Loucy (cell line): ENCODE measurements around the gene MAPK14.

Experiments
- EZH2phosphoT487 ChIP-seq: fragments of 200-600 bp; IDR thresholded peaks from 2 replicates; pipeline ENCODE4 v1.6.1; 2018; ENCODE audit warnings: antibody characterized with exemption, mild to moderate bottlenecking, moderate library complexity, borderline replicate concordance
- TF ChIP-seq, protein P1 (sequence below): fragments of 200-600 bp; sonication (generic); conservative IDR thresholded peaks from 2 replicates; pipeline ENCODE4 v1.5.1; 2014; ENCODE audit warnings: mild to moderate bottlenecking, antibody characterized with exemption, low read length

DNA sequence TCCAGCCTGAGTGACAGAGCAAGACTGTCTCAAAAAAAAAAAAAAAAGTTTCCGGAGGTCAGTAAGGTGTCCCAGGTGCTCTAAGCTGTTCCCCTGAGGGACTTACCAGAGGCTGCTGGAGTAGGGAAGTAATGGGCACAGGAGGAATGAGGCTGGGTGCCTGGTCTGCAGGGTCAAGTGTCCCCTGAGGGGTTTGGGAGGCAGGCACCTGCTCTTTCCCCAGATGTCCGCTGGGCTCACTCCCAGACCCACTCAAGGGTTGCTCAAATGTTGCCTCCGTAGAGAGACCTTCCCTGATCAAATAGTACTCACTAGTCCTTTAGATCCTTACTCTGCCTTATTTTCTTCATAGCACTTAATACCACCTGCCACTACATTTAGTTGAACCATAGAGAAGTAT lies 97.3 kb downstream of the MAPK14 start:
- TF ChIP-seq EZH2phosphoT487 = no peak
- TF ChIP-seq, protein P1, sequence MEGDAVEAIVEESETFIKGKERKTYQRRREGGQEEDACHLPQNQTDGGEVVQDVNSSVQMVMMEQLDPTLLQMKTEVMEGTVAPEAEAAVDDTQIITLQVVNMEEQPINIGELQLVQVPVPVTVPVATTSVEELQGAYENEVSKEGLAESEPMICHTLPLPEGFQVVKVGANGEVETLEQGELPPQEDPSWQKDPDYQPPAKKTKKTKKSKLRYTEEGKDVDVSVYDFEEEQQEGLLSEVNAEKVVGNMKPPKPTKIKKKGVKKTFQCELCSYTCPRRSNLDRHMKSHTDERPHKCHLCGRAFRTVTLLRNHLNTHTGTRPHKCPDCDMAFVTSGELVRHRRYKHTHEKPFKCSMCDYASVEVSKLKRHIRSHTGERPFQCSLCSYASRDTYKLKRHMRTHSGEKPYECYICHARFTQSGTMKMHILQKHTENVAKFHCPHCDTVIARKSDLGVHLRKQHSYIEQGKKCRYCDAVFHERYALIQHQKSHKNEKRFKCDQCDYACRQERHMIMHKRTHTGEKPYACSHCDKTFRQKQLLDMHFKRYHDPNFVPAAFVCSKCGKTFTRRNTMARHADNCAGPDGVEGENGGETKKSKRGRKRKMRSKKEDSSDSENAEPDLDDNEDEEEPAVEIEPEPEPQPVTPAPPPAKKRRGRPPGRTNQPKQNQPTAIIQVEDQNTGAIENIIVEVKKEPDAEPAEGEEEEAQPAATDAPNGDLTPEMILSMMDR = no peak
